22Rv1 (cell line): ENCODE results near the gene GPR84.

Source experiments
- H3K27ac ChIP-seq: fragments of 450-650 bp; 2 replicates; pipeline ENCODE4 v1.5.1; 2017
- CTCF ChIP-seq: fragments of 450-650 bp; IDR thresholded peaks from 2 replicates; pipeline ENCODE4 v1.5.1; 2017; ENCODE audit warnings: mild to moderate bottlenecking
- ZFX ChIP-seq: fragments of 450-650 bp; IDR thresholded peaks from 2 replicates; pipeline ENCODE4 v1.6.1; 2017; ENCODE audit warnings: antibody characterized with exemption, borderline replicate concordance

Gene GPR84

GRCh38 chr12:54364413-54364812 is at the start of gene GPR84:
TSS of gene GPR84 (minus strand) at chr12:54364486. CDS start at chr12:54363851, 635 bp downstream.
- no peak within 1 kb of the TSS for H3K27ac ChIP-seq
- TF ChIP-seq CTCF (no peak), ZFX (no peak)

GRCh38 chr12:54413284-54414190 is 49.3 kb upstream of the GPR84 start:
- no peak for TF ChIP-seq ZFX
- no peak for TF ChIP-seq CTCF
- H3K27ac ChIP-seq, result no peak overlapping the region

GRCh38 chr12:54412786-54413185 is 48.5 kb upstream of the GPR84 start:
- no peak for TF ChIP-seq CTCF
- TF ChIP-seq ZFX, result no peak
- no peak overlapping the region for H3K27ac ChIP-seq

- TF ChIP-seq CTCF, result no peak
- TF ChIP-seq ZFX, result no peak
- no peak overlapping the region for H3K27ac ChIP-seq
Observed at GRCh38 chr12:54412348-54412747, 48.1 kb upstream of the GPR84 start.

GRCh38 chr12:54411391-54412241 is 47.3 kb upstream of the GPR84 start:
- TF ChIP-seq ZFX, result no peak
- TF ChIP-seq CTCF, result no peak
- H3K27ac ChIP-seq, result no peak overlapping the region

- TF ChIP-seq ZFX (no peak), CTCF (no peak)
- H3K27ac ChIP-seq, result no peak overlapping the region
Observed at GRCh38 chr12:54409267-54409666, 45.0 kb upstream of the GPR84 start.
